GM19468 (cell line): Measurements from ENCODE around the gene BTG3.

Experiments used
- ATAC-seq: cut with Tn5 transposase; IDR thresholded peaks from one replicate; pipeline ENCODE4 v1.9.1; 2021; ENCODE audit warnings: mild to moderate bottlenecking, moderate library complexity, moderate number of reproducible peaks; ENCODE audit not compliant: unreplicated experiment; ENCODE audit errors: extremely low read depth

The BTG3 gene, protein sequence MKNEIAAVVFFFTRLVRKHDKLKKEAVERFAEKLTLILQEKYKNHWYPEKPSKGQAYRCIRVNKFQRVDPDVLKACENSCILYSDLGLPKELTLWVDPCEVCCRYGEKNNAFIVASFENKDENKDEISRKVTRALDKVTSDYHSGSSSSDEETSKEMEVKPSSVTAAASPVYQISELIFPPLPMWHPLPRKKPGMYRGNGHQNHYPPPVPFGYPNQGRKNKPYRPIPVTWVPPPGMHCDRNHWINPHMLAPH

DNA sequence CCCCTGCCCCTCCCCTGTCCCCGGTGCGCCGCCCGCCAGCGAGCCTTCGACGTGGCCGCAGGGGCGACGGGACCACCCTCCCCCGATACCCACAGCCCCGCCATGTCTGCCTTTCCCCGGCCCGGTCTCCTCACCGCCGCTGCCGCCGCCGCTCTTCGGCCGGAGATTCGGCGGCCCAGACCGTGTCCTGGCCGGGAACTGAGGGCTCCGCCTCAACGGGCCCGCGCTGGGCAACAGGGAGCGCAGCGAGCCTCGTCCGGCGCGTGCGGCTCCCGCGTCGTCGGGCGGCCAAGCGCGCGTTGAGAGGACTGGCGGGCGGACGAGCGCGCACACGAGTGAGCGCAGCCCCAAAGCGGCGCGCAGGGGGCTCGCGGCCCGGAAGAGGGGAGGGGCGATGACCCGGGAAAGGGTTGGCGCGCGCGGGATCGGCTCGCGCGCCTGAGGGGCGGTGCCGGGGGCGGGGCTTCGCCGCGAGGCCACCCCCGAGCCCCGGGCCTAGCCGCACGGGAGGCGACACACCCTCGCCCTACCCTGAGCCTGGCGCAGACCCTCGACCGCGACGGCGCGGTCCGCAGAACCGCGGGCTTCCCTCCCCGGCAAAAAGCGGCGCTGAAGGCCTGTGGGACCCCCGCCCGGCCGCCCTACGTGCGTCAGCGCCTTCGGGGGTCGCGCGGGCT is at the start of gene BTG3:
Gene BTG3 (minus strand): TSS at position 337 of the 677 bp plus-strand sequence. CDS start 3,757 bp downstream, outside the sequence.
- peak; percentile 60 for ATAC-seq

DNA sequence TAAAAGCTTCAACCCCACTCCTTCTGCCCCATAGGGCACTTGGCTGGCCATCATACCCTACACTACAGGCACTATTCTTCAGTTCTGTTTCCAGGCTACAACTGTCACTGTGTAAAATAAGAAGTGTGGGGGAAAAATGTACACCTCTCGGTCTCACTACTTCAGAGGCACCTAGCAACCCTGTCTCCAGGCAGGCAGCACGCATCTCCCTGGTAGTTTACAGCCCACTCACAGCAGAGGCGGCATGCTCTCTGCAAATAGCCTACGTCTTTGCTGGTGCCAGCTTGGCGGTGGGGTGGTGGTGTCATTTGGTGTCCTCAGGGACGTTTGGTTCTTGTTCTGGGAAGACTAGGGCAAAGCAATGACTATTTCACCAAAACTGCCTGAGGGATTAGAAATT is 48.2 kb upstream of the BTG3 start:
- ATAC-seq, result no peak

DNA sequence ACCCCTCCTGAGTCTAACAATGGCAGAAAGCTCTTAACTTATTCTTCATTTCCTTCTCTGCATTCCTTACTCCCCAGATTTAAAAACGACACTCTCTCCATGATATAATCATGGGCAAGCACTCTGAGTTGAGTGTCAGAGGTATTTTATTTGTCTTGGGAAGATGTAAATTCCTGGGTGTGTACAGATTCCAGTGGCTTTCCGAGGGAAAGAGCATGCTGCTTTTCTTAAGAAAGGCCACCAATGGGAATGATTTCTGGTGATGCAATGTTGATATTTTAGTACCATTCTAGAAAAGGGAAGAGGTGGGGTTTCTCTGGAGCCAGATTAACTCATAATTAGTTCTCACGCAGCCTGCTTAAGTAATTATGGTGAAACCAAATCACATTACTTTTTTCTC is 47.8 kb upstream of the BTG3 start:
- no peak for ATAC-seq

DNA sequence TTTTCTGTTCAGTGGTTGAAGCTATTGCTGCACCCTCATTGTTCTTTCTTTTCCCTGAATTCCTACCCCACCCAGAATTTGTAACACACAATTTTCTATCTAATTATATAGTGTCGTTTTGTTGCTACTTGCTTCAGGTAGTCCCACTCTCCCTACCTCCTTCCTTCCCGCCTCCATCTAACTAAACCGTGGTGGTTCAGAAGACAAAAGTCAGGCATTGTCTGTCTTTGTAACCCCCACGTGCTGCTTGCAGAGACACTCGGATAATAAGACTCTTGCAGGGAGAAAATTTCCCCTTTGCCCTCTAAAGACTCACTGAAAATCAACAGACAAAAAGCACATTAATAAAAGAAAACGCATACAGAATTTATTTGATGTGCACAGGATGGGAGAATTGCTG is 46.2 kb upstream of the BTG3 start:
- no peak for ATAC-seq

DNA sequence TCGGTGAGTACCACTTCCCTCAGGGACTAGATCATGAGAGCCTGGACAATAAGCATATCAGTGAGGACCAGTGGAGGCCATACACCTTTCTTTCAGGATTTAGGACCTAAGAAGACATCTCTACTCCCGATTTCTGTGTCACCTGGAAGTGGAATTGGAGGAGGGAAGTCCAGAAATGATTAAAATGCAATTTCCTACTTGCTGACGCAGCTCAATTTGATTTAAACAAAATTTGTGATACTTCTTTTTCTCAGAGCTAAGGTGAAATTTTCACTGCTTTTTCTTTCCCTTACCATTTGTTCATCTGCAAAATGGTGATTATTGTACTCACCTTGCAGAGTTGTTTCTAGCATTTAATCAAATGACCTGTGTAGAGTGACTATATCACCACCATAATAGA is 38.8 kb upstream of the BTG3 start:
- no peak for ATAC-seq

DNA sequence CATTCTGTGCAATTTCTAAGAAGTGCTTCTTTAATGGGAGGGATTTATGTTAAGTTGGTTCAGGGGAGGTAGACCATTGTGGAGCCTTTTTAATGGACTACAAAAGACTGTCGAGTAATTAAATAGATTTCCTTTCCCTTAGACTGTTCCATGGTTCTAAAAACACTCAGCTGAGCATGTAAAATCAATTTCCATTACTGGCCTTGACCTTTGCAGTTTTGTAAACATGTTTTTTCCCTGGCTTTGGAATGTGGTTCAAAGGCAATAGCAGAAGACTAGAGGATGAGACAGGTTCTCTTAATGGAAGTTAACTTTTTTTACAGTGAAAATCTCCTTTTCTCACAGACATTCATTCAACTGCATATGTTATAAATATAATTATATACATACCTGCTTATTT is 37.6 kb upstream of the BTG3 start:
- ATAC-seq, result no peak

DNA sequence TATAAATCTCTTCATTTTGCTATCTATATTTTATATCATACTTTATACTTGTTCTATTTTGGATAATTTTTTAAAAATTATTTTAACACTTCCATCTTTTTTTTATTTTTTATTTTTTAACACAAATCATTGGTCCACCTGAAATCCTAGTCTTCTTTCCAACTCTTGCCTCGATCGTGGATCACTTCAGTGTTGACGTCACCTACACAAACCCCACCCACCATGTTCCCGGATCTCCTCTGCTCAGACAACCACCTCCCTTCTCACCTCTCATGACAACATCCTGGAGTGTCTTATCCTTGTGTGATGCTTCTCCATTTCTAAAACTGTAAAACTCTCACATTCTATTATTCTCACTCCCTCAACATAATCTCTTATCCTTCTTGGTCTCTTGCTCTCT is 34.1 kb upstream of the BTG3 start:
- ATAC-seq, result no peak

DNA sequence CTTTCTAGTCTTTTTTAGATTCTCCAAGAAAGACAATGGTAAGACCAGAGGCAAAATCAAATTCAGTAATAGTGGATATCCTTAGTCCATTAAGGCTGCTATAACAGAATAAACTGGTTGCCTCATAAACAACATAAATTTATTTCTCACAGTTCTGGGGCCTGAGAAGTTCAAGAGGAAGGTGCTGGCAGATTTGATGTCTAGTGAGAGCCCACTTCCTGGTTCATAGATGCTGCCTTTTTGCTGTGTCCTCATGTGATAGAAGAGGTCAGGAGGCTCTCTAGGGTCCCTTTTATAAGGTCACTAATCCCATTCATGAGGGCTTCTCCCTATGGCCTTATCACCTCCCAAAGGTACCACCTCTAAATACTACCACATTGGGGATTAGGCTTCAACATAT is 31.5 kb upstream of the BTG3 start:
- no peak for ATAC-seq

DNA sequence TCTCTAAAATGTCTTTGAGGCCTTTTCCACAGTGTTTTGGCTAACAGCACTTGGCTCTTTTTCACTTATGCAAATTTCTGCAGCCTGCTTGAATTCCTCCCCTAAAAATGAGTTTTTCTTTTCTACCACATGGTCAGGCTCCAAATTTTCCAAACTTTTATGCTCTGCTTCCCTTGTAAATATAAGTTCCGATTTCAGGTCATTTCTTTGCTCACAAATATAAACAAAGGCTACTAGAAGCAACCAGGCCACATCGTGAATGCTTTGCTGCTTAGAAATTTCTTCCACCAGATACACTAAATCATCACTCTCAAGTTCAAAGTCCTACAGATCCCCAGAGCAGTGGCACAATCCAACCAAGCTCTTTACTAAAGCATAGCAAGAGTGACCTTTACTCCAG is 28.1 kb upstream of the BTG3 start:
- ATAC-seq, result no peak

DNA sequence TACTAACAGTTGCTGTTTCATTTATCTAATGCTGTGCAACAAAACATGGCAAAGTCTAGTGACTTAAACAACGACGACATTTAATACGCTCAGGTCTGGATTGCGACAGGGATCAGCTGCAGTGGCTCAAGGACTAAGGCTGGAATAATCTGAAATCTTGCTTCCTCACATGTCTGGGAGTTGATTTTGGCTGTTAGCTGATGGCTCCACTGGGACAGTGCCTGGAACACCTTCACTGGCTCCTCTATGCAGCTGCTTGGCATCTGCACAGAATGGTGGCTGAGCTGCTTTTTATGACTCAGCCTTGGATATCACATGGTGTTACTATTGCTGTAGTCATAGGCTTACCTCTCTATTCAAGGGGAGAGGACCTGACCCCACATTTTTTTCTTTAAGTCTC is 24.0 kb upstream of the BTG3 start:
- no peak for ATAC-seq

DNA sequence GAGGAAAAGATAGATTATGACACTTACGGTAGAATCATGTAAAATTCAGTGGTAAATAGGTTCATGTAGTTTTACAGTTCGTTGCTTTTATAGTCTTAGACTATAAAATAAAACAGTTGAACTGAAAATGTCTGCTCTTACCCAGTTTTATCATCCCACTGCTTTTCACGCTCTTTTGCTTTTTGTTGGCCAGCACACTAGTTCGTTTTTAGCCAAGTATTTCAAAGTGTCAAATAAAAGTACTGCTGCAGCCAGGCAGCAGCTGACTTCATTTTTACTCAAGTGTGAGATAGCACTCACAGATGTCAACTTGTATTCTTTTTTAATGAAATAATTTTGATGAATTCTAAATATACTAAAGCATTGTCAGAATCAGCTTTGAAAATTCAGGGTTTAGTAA is 18.5 kb upstream of the BTG3 start:
- ATAC-seq, result no peak

DNA sequence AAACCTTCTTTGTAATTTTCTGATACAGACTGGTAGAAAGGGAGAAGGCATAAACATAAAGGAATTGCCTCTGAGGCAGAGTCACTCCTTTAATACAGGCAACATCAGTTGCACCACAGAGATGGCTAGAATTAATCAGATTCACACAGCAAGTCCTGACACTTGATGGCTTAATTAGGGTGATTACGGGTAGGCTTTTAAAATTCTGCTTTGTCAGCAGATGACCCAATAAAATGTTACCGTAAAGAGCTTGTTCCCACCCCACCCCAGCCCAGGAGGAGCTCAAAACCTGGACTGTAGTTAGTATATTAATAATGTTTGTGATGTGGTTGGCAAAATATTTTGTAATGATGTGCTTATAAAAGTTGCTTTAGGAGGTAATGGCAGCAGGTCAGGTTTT is 9.3 kb upstream of the BTG3 start:
- no peak for ATAC-seq

DNA sequence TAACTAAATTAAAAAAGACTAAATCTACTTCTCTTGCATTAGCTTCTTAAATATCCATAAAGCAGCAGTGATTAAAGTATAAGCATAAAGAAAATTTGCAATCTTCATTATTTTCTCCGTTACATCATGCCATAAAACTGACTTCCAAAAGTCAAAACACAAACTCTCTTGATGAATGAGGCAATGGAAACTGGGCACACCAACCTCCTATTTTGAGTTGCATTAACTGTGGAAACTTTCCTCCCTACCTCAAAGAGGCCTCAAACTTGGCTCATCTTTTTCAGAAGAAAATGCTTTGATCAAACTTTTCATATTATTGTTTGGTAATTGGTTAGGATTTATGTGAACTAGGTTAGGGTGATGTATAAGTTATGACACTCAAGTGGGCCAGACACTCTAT is 4.1 kb upstream of the BTG3 start:
- no peak for ATAC-seq

DNA sequence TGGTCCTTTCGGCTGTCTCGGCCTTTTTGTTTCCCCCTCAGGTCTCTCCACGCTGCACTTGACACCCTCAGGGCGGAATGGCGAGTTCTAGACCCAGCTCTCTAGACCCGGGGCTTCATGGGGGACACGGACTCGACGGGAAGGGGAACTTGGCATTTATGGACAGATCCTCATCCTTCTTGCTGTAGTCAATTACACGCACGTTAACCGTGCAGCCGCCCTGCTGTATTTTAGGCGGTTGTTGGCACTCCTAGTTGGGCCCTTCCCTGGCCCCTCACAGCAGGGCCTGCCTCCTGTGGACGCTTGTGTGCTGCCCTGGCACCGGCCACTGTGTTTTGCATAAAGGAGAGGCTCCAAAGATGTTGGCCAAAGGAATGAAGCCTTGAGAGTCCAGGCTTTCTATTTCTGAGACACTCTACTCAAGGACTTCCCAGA is 558 bp upstream of the BTG3 start:
- no peak for ATAC-seq

DNA sequence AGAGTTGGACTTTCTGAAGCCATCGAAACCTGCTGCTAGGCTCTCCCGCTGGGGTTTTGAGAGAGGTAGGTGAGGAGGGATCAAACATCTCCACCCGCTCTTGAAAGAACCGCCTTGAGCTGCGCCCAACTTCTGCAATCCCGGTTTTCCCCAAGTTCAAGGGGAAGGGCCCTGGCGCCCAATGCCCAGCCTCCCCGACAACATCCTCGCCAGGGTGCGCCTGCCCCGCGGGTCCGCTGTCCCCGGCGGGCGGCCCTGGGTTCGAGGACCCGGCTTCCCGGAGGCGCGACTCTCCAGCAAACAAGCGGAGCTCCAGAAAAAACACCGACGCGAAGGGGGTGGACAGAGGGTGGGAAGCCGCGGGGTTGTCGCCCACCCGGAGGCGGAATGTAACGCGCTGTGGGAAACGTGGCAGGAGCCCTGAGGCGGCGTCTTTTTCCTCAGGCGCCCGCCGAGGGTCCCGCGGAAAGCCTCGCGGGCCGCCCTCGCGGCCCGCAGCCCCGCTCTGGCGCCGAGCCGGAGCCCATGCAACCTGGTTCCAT is 607 bp downstream of the BTG3 start:
- ATAC-seq, result no peak

DNA sequence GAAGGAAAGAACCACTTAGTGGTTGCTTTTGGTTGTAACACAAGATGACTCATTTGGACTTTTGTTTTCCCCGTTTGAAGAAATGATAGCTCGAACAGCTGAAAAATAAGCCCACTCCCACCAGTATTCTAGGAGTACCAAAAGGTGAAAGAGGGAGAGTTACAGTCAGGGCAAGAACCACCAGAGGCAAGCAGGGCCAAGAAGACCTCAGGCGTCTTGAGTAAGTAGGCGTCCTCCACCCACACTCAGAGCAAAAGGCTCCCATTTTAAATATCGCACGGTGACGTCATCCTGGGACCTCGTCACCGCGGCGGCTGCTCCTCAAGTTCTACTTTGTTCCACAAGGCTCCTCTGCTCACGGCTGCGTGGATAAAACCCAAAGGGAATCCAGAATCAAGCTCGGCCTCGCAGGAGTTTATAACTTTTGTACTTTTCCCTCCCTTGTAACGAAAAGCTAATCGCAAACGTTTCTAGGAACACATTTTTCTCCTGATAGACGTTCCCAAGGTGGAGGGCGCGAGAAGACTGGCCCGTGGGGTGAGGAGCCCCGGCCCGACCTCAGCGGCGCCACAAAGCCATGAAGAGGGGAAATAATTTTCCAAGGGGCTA is 1.2 kb downstream of the BTG3 start:
- ATAC-seq, result peak; percentile 33

DNA sequence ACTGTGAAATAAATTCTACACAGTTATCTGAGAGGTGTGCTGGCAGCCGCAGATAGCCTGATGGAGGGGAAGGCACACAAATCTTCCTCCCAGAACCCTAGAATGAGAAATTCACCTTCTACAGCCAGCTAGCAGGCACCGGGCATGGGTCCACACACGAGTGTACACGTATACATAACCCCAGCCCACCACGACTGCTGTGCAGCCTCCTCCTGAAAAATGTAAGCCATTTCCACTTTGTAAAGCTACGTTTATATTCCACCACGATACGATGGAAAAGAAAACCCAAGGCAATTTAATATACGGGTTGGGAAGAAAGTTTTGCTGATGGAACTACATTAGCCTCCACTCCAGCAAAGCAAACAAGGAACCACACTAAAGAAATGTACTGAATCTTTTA is 1.8 kb downstream of the BTG3 start:
- no peak for ATAC-seq

DNA sequence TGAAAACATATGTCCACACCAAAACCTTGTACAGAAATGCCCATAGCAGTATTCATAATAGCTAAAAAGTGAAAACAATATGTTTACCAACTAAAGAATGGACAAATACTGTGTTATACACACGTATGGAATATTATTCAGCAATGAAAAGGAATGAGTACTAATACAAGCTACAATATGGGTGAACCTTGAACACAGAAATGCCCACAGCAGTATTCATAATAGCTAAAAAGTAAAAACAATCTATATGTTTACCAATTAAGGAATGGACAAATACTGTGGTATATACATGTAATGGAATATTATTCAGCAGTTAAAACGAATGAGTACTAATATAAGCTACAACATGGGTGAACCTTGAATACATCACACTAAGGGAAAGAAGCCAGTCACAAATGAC is 3.0 kb downstream of the BTG3 start:
- ATAC-seq, result no peak

DNA sequence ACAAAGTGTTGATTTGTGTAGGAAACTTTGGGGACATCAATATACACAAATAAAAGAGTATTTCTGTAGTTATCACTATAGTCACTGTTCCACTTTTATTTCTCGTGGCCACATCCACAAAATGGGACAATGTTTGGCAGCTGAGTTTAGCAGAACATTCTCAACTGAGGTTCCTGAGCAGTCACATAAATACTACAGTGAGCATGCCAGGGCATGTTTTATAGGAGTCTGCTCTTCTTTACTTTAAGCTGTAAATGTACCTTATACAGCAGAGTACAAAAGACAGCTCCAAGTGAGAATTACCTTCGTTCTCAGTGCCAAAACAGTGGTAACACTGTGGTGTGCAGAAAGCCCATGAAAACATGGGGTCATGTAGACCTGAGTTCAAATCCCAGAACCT is 5.0 kb downstream of the BTG3 start:
- no peak for ATAC-seq

DNA sequence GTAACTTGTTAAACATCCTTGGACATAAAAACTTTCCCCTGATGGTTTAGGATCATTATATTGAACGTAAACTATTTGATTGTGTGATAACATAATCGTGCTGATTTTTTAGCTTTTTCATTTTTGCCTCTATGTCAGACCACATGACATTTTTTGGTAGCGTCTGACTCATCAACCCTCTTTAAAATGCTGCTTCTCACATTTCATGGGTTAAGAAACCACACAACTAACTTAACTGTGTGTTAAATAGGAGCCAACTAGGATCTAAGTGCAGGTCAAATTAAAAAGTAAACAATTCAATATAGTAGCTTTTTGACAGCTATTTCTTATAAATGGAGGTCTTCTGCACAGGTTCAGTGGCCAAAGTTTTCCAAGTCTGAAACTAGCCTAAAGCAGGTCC is 9.8 kb downstream of the BTG3 start:
- no peak for ATAC-seq

DNA sequence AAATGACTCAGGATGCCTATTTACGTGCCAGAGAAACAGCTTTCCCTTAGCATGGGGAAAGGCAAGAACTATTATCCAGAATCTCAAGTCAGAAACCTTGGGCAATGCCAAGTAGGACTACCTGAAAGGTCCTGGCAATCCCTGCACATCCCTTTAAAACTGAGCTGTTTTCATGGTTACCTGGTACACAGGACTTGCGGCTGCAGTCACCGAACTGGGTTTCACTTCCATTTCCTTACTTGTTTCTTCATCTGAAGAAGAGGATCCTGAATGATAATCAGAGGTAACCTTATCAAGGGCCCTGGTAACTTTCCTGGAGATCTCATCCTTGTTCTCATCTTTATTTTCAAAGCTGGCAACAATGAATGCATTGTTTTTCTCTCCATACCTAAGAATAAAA is 14.3 kb downstream of the BTG3 start:
- peak; percentile 64 for ATAC-seq
